HepG2 (cell line): ENCODE results near the gene MIA. TPM values are rescaled to one million over a fixed set of nuclear protein-coding genes. Genes with fewer than 3 reads are reported as not detected.

Experiments
- ATAC-seq: fragments of 200-7000 bp; cut with Tn5 transposase; 3 replicates; pipeline ENCODE4 v1.9.1; 2020; ENCODE audit warnings: mild to moderate bottlenecking, moderate library complexity
- BruUV-seq: library from RNA; stranded (reverse); fragments of 400-500 nt; replicated peaks from 2 replicates; lab custom pipeline; 2021; lab: Mats Ljungman, UMichigan
- CTCF ChIA-PET: fragments of 300-600 bp; formaldehyde crosslinking; extraction: SDS; loops from one replicate; lab custom pipeline; 2021; ENCODE audit warnings: low total read pairs, inconsistent platforms, low intra/inter-chr PET ratio; lab: Yijun Ruan, JAX
- POLR2A ChIA-PET: fragments of 350-600 bp; sonication (Branson Sonifier 250); formaldehyde crosslinking; loops from one replicate; lab custom pipeline; 2020; ENCODE audit warnings: antibody characterized with exemption, inconsistent platforms; lab: Yijun Ruan, JAX
- DNase-seq: peaks from one replicate; pipeline ENCODE4 v3.0.0-alpha.2; 2015; ENCODE audit warnings: low spot score
- FAIRE-seq: peaks from 3 replicates; lab custom pipeline; 2011; peaks lifted over from hg19 to GRCh38; lab: Jason Lieb, UNC
- H2AFZ ChIP-seq: one replicate; pipeline ENCODE4 v1.6.1; 2011; ENCODE audit warnings: low read length, inconsistent platforms
- H3K27ac ChIP-seq: fragments of 300-600 bp; 3 replicates; pipeline ENCODE4 v1.8.0; 2011; ENCODE audit warnings: mixed run types, mild to moderate bottlenecking, mixed read lengths, low read length, inconsistent platforms; ENCODE audit not compliant: insufficient read depth; ENCODE audit errors: extremely low read length
- H3K27me3 ChIP-seq, 2 experiments: fragments of 200-600 bp in 1 of 2; 2 replicates in 1 of 2; 3 replicates in 1 of 2; pipeline versions ENCODE4 v1.6.0 to v1.8.0; 2011; ENCODE audit warnings: low read length in 2 of 2, mild to moderate bottlenecking in 2 of 2, moderate library complexity in 2 of 2, inconsistent platforms in 1 of 2; ENCODE audit not compliant: insufficient read depth in 2 of 2, control insufficient read depth in 1 of 2
- H3K36me3 ChIP-seq, 2 experiments: fragments of 200-600 bp in 1 of 2; replicated peaks in 1 of 2; 2 replicates in 1 of 2; 3 replicates in 1 of 2; pipeline versions ENCODE4 v1.5.1 to v1.8.0; 2011; ENCODE audit warnings: low read length in 2 of 2, inconsistent platforms in 1 of 2; ENCODE audit not compliant: insufficient read depth in 2 of 2, control insufficient read depth in 1 of 2
- H3K4me1 ChIP-seq: 2 replicates; pipeline ENCODE4 v1.5.1; 2012; ENCODE audit warnings: low read length, inconsistent platforms; ENCODE audit not compliant: insufficient read depth
- H3K4me2 ChIP-seq: 2 replicates; pipeline ENCODE4 v1.6.0; 2011; ENCODE audit warnings: low read depth, low read length, inconsistent platforms
- H3K4me3 ChIP-seq, 3 experiments: fragments of 200-600 bp in 1 of 3; sonication (generic), shearing (Covaris generic) in 1 of 3; replicated peaks in 1 of 3; 2 replicates each; pipeline ENCODE4 v1.5.1; 2011 to 2016; ENCODE audit warnings: low read length in 3 of 3, inconsistent platforms in 2 of 3, low read depth in 2 of 3, mild to moderate bottlenecking in 2 of 3, control low read depth in 1 of 3, mixed read lengths in 1 of 3; ENCODE audit not compliant: insufficient read depth in 1 of 3
- H3K79me2 ChIP-seq: one replicate; pipeline ENCODE4 v1.6.1; 2011; ENCODE audit warnings: low read length, inconsistent platforms; ENCODE audit not compliant: insufficient read depth
- H3K9ac ChIP-seq: 2 replicates; pipeline ENCODE4 v1.6.0; 2011; ENCODE audit warnings: mild to moderate bottlenecking, low read depth, low read length, inconsistent platforms; ENCODE audit not compliant: insufficient read depth
- H3K9me3 ChIP-seq: 2 replicates; pipeline ENCODE4 v1.5.1; 2012; ENCODE audit warnings: mild to moderate bottlenecking, low read length
- H4K20me1 ChIP-seq: 2 replicates; pipeline ENCODE4 v1.6.0; 2011; ENCODE audit warnings: inconsistent platforms, mild to moderate bottlenecking, low read length, moderate library complexity; ENCODE audit not compliant: insufficient read depth
- AGO2 ChIP-seq: fragments of 200-400 bp; formaldehyde crosslinking; optimal IDR thresholded peaks from 2 replicates; pipeline ENCODE3; 2017; ENCODE audit warnings: mild to moderate bottlenecking, low read depth, low read length, moderate library complexity
- ATF3 ChIP-seq: sonication (generic); formaldehyde crosslinking; IDR thresholded peaks from 2 replicates; pipeline ENCODE4 v1.4.0; 2020; ENCODE audit warnings: missing genetic modification reagents
- ATF4 ChIP-seq, 2 experiments: fragments of 450-650 bp in 1 of 2; sonication (generic) in 1 of 2; formaldehyde crosslinking; IDR thresholded peaks; 2 replicates each; pipeline versions ENCODE4 v1.5.0 to v1.8.0; 2020 to 2022; ENCODE audit warnings: mild to moderate bottlenecking in 1 of 2, missing genetic modification reagents in 1 of 2
- FOXK2 ChIP-seq: fragments of 450-650 bp; IDR thresholded peaks from 2 replicates; pipeline ENCODE4 v1.6.1; 2016
- ISX ChIP-seq: sonication (generic); formaldehyde crosslinking; conservative IDR thresholded peaks from 2 replicates; pipeline ENCODE4 v1.5.0; 2020; ENCODE audit warnings: missing genetic modification reagents
- NR0B2 ChIP-seq: sonication (generic); formaldehyde crosslinking; IDR thresholded peaks from 2 replicates; pipeline ENCODE4 v1.4.0; 2020; ENCODE audit warnings: mild to moderate bottlenecking, missing genetic modification reagents
- PHF8 ChIP-seq: sonication (generic); formaldehyde crosslinking; IDR thresholded peaks from 2 replicates; pipeline ENCODE4 v1.5.0; 2020; ENCODE audit warnings: missing genetic modification reagents
- TAF15 ChIP-seq: fragments of 200-400 bp; formaldehyde crosslinking; IDR thresholded peaks from one replicate; pipeline ENCODE4 v1.6.1; 2018; ENCODE audit warnings: mild to moderate bottlenecking, low read depth, low read length; ENCODE audit not compliant: poor library complexity, severe bottlenecking
- THAP9 ChIP-seq: sonication (generic); formaldehyde crosslinking; IDR thresholded peaks from 2 replicates; pipeline ENCODE4; 2020; ENCODE audit warnings: missing genetic modification reagents, mild to moderate bottlenecking, borderline replicate concordance
- ZBTB46 ChIP-seq: sonication (generic); formaldehyde crosslinking; IDR thresholded peaks from 2 replicates; pipeline ENCODE4 v1.4.0; 2020; ENCODE audit warnings: mild to moderate bottlenecking, missing genetic modification reagents, borderline replicate concordance
- ZFP90 ChIP-seq: sonication (generic); formaldehyde crosslinking; IDR thresholded peaks from 2 replicates; pipeline ENCODE4 v1.8.0; 2022; ENCODE audit warnings: missing genetic modification reagents, mild to moderate bottlenecking, inconsistent platforms, borderline replicate concordance
- ZNF577 ChIP-seq: sonication (generic); formaldehyde crosslinking; IDR thresholded peaks from 2 replicates; pipeline ENCODE4 v1.4.0; 2020; ENCODE audit warnings: mild to moderate bottlenecking, low read depth, missing genetic modification reagents, borderline replicate concordance
- WGBS: methylation state at CpG from one replicate; pipeline ENCODE4 v1.1.6; 2017; ENCODE audit warnings: low lambda C conversion rate; 5-methylcytosine and 5-hydroxymethylcytosine counted together
- in situ Hi-C: cut with HindIII; loops from 2 replicates; pipeline ENCODE4 v1.10.0; 2017; ENCODE audit warnings: low pct_unique_long_range_greater_than_20kb; ENCODE audit not compliant: extremely low pct_ligation_motif_present
- intact Hi-C: fragments of 100-400 bp; cut with micrococcal nuclease; formaldehyde crosslinking; loops from one replicate; pipeline ENCODE4 v1.10.0; 2022; ENCODE audit not compliant: unreplicated experiment
- polyA plus RNA-seq, 8 experiments: library from polyadenylated mRNA; depleted of rRNA in 3 of 8; stranded (reverse) in 7 of 8; unstranded in 1 of 8; fragments of >200 nt; fragmentation: Illumina TruSeq in 4 of 8; extraction: Trizol in 4 of 8; gene quantifications; 2 replicates each; pipeline versions ENCODE4 v1.2.1 to v1.2.3, GENCODE V29; 2011 to 2016; ENCODE audit warnings: low read depth in 4 of 8, missing spikeins in 1 of 8, mixed read lengths in 1 of 8; ENCODE audit not compliant: insufficient read depth in 1 of 8
- total RNA-seq, 5 experiments: library from RNA; depleted of rRNA; stranded (reverse); fragments of >200 nt; fragmentation: Illumina TruSeq; extraction: Trizol; gene quantifications; 2 replicates each; pipeline ENCODE4 v1.2.3, GENCODE V29; 2016; ENCODE audit warnings: low read depth in 1 of 5

MIA gene
- total and polyA plus RNA-seq, 2 of the 13 experiments (the other 11 are each of a cell fraction or from before 2014, with no cell fraction given) = 0.61 TPM; not detected in 1

GRCh38 chr19:40780582-40780981 is 5.3 kb downstream of the MIA start (continued):
- no peak for TF ChIP-seq ISX (CRISPR knock-in tag)

GRCh38 chr19:40781140-40781539 is 5.8 kb downstream of the MIA start:
- no TSS peak for BruUV-seq
- WGBS = 93% methylated on average over 7 of the region's 7 CpGs
- Histone ChIP-seq H3K27ac (no peak overlapping the region), H2AFZ (no peak overlapping the region), H3K79me2 (no peaks in the 10 kb centered on the region), H3K4me1 (peaks cover 27% of the 10 kb centered on the region), H3K9me3 (no peaks in the 10 kb centered on the region), H3K9ac (no peak overlapping the region), H3K4me3 (no peak overlapping the region), H3K4me2 (no peak overlapping the region), H3K36me3 (no peaks in the 10 kb centered on the region), H4K20me1 (no peaks in the 10 kb centered on the region), H3K27me3 (no peaks in the 10 kb centered on the region; a peak in 1 of 5 replicates)
- FAIRE-seq (no peak), DNase-seq (no peak), ATAC-seq (no peak)
- intact Hi-C loops = no loop called here
- in situ Hi-C loops = no loop called here
- POLR2A ChIA-PET = no interaction called here
- CTCF ChIA-PET = no interaction called here
- no peak for TF ChIP-seq FOXK2
- no peak for TF ChIP-seq ZNF577 (CRISPR knock-in tag)
- TF ChIP-seq ATF3 (CRISPR knock-in tag) = no peak
- no peak for TF ChIP-seq PHF8 (CRISPR knock-in tag)
- no peak for TF ChIP-seq ATF4 (CRISPR knock-in tag; IDR thresholded peaks at IDR 0.05)
- no peak for TF ChIP-seq NR0B2 (CRISPR knock-in tag)
- no peak for TF ChIP-seq ZBTB46 (CRISPR knock-in tag)
- no peak for TF ChIP-seq THAP9 (CRISPR knock-in tag)
- TF ChIP-seq TAF15 = no peak
- no peak for TF ChIP-seq ZFP90 (CRISPR knock-in tag)
- TF ChIP-seq AGO2 = no peak
